Activated CD4-positive, alpha-beta memory T cell treated with anti-CD3 and anti-CD28 coated beads for 36 hours (primary cell): ENCODE results near the gene PLA2G4D. TPM values are rescaled to one million over a fixed set of nuclear protein-coding genes. Genes with fewer than 3 reads are reported as not detected.

Experiments used
- CTCF ChIA-PET: fragments of 350-600 bp; sonication (Branson Sonifier 250); formaldehyde crosslinking; loops from one replicate; lab custom pipeline; 2021; ENCODE audit warnings: antibody characterized with exemption, inconsistent platforms; lab: Charles Lee
- POLR2A ChIA-PET: fragments of 350-600 bp; sonication (Branson Sonifier 250); formaldehyde crosslinking; loops from one replicate; lab custom pipeline; 2021; ENCODE audit warnings: antibody characterized with exemption; lab: Charles Lee
- DNase-seq: peaks from one replicate; pipeline ENCODE4 v3.0.0-alpha.2; 2020
- H3K27ac Mint-ChIP-seq: one replicate; pipeline ENCODE4 v1.8.0; 2021; ENCODE audit warnings: mixed read lengths
- H3K27me3 Mint-ChIP-seq: one replicate; pipeline ENCODE4 v1.8.0; 2021; ENCODE audit warnings: mixed read lengths
- H3K36me3 Mint-ChIP-seq: one replicate; pipeline ENCODE4 v1.8.0; 2021; ENCODE audit warnings: mixed read lengths
- H3K4me1 Mint-ChIP-seq: one replicate; pipeline ENCODE4 v1.8.0; 2021; ENCODE audit warnings: low read depth, mixed read lengths
- H3K4me3 Mint-ChIP-seq: one replicate; pipeline ENCODE4 v1.8.0; 2021; ENCODE audit warnings: mild to moderate bottlenecking, mixed read lengths
- H3K9me3 Mint-ChIP-seq: one replicate; pipeline ENCODE4 v1.8.0; 2021; ENCODE audit warnings: mixed read lengths
- intact Hi-C: fragments of 100-400 bp; cut with micrococcal nuclease; formaldehyde crosslinking; loops from one replicate; pipeline ENCODE4 v1.15.1; 2023
- total RNA-seq, 2 experiments: library from RNA; stranded (reverse); gene quantifications; one replicate each; pipeline ENCODE4 v1.2.3, GENCODE V29; 2021

PLA2G4D gene
- total RNA-seq, 2 experiments from 2014 or later = not detected

DNA sequence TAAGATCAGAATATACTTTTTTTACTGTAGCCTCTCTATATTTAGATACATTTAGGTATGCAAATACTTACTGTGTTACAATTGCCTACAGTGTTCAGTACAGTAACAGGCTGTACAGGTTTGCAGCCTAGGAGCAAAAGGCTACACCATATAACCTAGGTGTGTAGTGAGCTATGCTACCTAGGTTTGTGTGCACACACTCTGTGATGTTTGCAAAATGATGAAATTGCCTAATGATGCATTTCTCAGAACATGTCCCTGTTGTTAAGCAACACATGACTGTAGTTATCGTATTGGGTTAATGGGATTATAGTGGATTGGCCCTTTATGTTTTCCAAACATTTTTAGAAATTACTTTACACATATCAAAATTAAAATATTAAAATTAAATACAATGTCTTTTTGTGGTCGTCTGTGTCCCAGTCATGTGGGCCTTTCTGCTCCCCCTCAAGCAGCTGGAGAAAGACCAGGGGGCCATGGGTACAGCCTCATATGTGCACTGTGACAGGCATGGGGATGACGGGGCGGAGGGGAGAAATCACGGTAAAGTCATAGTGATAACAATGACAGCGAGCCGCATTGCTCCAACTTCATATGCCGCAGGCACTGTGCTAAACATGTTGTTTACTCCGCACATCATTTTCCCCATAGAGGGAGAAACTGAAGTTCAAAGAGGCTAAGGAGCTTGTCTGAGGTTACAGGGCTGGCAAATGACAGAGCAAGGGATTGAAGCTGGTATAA, 46.1 kb downstream of the PLA2G4D start:
- peaks cover 6% of the 10 kb centered on the region for H3K27me3 Mint-ChIP-seq
- intact Hi-C loops = no loop called here

DNA sequence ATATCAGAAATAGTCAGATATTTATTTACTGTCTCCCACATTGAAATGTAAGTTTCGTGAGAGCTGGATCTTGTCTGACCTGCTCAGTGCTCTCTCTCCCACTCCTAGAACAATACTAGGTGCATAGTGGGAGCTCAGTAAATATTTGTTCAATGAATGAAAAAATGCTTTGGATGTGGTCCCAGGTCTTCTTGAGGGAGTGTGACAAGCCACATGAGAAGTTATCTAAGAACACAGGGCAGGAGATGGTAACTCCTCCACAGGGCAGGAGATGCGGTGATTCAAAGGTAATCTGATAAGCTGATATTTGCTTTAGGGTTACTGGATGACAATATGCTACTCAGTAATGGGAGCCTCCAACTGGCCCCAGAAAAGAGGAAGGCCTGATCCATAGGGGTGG, 47.8 kb downstream of the PLA2G4D start:
- Mint-ChIP-seq H3K36me3 (no peaks in the 10 kb centered on the region), H3K4me1 (peaks cover 4% of the 10 kb centered on the region), H3K27ac (no peak overlapping the region), H3K9me3 (no peaks in the 10 kb centered on the region), H3K27me3 (peaks cover 3% of the 10 kb centered on the region), H3K4me3 (no peak overlapping the region)
- CTCF ChIA-PET = interaction anchor here (0.9 kb wide), 1 partner anchor 57 kb away, joined by 5 read pairs; no protein-coding TSS in a partner anchor
- DNase-seq = no peak
- intact Hi-C loops = no loop called here
- POLR2A ChIA-PET = no interaction called here

More for the DNA sequence above, 46.1 kb downstream of the PLA2G4D start:
- ChIA-PET POLR2A (no interaction called here), CTCF (no interaction called here)
- Mint-ChIP-seq H3K4me3 (no peak overlapping the region), H3K36me3 (no peaks in the 10 kb centered on the region), H3K9me3 (no peaks in the 10 kb centered on the region), H3K27ac (no peak overlapping the region), H3K4me1 (peaks cover 4% of the 10 kb centered on the region)
- no peak for DNase-seq

DNA sequence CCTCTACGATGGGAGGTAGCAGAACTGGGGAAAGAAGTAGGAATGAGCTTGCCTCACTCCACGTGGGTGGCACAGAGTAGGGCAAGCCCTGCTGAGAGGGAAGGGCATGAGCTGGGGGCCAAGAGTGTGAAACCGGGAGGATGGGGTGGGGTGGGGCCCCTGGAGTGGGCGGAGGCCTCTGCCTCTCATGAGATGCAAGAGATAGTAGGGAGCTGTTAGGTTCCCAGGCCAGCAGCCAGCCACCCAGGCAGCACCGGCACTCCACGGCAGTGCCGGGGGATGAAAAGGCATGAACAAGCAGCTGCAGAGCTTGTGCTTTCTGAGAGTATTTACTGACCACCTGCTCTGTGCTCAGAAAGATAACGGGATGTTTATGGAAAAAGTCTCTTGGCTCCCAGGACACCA, 49.1 kb downstream of the PLA2G4D start:
- Mint-ChIP-seq H3K36me3 (no peaks in the 10 kb centered on the region), H3K27ac (no peak overlapping the region)
- CTCF ChIA-PET = interaction anchor here (0.8 to 1.3 kb wide), 2 partner anchors 55 to 57 kb away, joined by 3 read pairs; no protein-coding TSS in a partner anchor

DNA sequence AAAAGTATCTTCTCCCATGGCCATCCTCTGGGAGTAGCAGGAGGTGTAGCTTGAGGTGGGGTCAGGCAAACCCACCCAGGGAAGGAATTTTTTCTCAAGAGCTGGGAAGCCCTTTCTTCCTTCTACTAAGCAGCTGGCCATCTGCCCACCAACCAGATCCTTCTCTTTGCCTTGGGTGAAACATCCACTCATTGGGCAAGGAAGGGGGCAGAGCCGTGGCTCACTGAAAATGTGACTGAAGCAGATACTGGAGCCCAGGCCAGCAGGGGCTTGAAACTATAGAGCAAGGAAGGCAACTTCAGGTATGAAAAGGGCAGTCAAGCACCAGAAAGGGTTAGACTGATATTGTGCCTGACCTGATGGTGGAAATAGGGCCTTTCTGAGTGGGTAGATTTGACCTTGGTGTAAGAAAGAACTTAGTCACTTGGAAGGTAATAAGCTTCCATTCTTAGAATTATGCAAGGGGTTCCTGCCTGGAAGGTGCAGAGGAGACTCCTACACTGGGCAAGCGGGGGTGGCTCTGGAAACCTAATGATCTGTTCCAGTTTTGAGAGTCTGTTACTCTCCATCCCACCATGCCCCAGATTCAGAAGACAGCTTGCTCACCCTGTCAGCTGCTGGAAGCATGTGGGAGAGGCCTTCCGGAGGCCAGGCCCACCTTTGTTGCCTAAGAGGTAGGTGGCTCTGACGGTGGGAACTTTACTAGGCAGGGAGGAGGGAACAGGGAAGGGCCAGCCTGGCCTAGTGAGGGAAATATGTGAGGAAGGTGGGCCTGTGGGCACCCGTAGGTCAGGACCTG, 51.6 kb downstream of the PLA2G4D start:
- POLR2A ChIA-PET = no interaction called here
- Mint-ChIP-seq H3K4me3 (no peak overlapping the region), H3K4me1 (peaks cover 4% of the 10 kb centered on the region), H3K27ac (no peak overlapping the region), H3K9me3 (no peaks in the 10 kb centered on the region), H3K27me3 (no peaks in the 10 kb centered on the region), H3K36me3 (no peaks in the 10 kb centered on the region)
- intact Hi-C loops = no loop called here
- CTCF ChIA-PET = interaction anchor here (0.7 kb wide), 1 partner anchor 12 kb away, joined by 3 read pairs; no protein-coding TSS in a partner anchor
- DNase-seq = no peak

More for the DNA sequence above, 49.1 kb downstream of the PLA2G4D start:
- no peaks in the 10 kb centered on the region for H3K9me3 Mint-ChIP-seq
- POLR2A ChIA-PET = no interaction called here
- H3K4me1 Mint-ChIP-seq = peaks cover 4% of the 10 kb centered on the region
- no peak for DNase-seq
- H3K27me3 Mint-ChIP-seq = peaks cover 3% of the 10 kb centered on the region
- no peak overlapping the region for H3K4me3 Mint-ChIP-seq
- intact Hi-C loops = no loop called here

GRCh38 chr15:42038401-42038800, 56.0 kb downstream of the PLA2G4D start:
- no peak overlapping the region for H3K4me3 Mint-ChIP-seq
- H3K27me3 Mint-ChIP-seq = no peaks in the 10 kb centered on the region
- ChIA-PET POLR2A (no interaction called here), CTCF (no interaction called here)
- no peak for DNase-seq
- H3K36me3 Mint-ChIP-seq = no peaks in the 10 kb centered on the region
- intact Hi-C loops = no loop called here
- no peak overlapping the region for H3K27ac Mint-ChIP-seq
- H3K4me1 Mint-ChIP-seq = peaks cover 10% of the 10 kb centered on the region
- no peaks in the 10 kb centered on the region for H3K9me3 Mint-ChIP-seq

- intact Hi-C loops = no loop called here
- ChIA-PET POLR2A (no interaction called here), CTCF (interaction anchor here (0.8 kb wide), 1 partner anchor 48 kb away, joined by 3 read pairs; no protein-coding TSS in a partner anchor)
- no peaks in the 10 kb centered on the region for H3K36me3 Mint-ChIP-seq
- DNase-seq = no peak
- H3K9me3 Mint-ChIP-seq = no peaks in the 10 kb centered on the region
- no peak overlapping the region for H3K4me3 Mint-ChIP-seq
- peaks cover 14% of the 10 kb centered on the region for H3K4me1 Mint-ChIP-seq
- no peak overlapping the region for H3K27ac Mint-ChIP-seq
- H3K27me3 Mint-ChIP-seq = no peaks in the 10 kb centered on the region
Observed at GRCh38 chr15:42037656-42038055, 56.7 kb downstream of the PLA2G4D start.

DNA sequence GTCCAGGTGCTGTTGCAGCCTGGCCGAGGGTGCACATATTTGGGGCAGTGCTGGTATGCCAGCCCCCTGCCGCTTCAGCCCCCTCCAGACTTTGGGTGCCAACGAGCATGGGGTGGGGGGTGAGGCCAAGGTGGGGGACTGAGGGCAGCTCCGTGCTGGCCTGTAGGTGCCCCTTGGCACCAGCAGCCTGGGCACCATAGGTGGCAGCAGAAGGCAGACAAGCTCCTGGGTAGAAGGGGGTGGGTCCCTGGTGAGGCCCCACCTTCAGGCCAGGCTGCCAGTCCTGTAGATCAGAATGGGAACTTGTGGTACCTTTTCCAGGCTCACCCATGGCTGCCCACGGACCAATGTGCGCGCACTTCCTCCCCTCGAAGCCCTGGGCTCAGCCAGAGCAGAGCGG, 57.4 kb downstream of the PLA2G4D start:
- Mint-ChIP-seq H3K4me1 (peaks cover 14% of the 10 kb centered on the region), H3K36me3 (no peaks in the 10 kb centered on the region), H3K4me3 (no peak overlapping the region), H3K27ac (no peak overlapping the region), H3K27me3 (no peaks in the 10 kb centered on the region), H3K9me3 (peaks cover under 1% of the 10 kb centered on the region)
- no peak for DNase-seq
- ChIA-PET POLR2A (no interaction called here), CTCF (interaction anchor here (0.8 kb wide), 1 partner anchor 47 kb away, joined by 3 read pairs; no protein-coding TSS in a partner anchor)
- intact Hi-C loops = no loop called here

GRCh38 chr15:42036112-42036905, 58.1 kb downstream of the PLA2G4D start:
- DNase-seq = no peak
- no peak overlapping the region for H3K27ac Mint-ChIP-seq
- no peaks in the 10 kb centered on the region for H3K27me3 Mint-ChIP-seq
- ChIA-PET POLR2A (interaction anchor here (0.5 kb wide), 1 partner anchor 486 kb away, joined by 3 read pairs; no protein-coding TSS in a partner anchor), CTCF (interaction anchor here (1.2 kb wide), 1 partner anchor 48 kb away, joined by 6 read pairs; no protein-coding TSS in a partner anchor)
- H3K9me3 Mint-ChIP-seq = peaks cover 4% of the 10 kb centered on the region
- H3K4me1 Mint-ChIP-seq = peaks cover 14% of the 10 kb centered on the region
- H3K4me3 Mint-ChIP-seq = no peak overlapping the region
- intact Hi-C loops = no loop called here
- no peaks in the 10 kb centered on the region for H3K36me3 Mint-ChIP-seq

- DNase-seq = peak; percentile 49
- intact Hi-C loops = no loop called here
- H3K9me3 Mint-ChIP-seq = peaks cover 4% of the 10 kb centered on the region
- POLR2A ChIA-PET = no interaction called here
- H3K36me3 Mint-ChIP-seq = no peaks in the 10 kb centered on the region
- no peak overlapping the region for H3K27ac Mint-ChIP-seq
- H3K4me3 Mint-ChIP-seq = no peak overlapping the region
- H3K4me1 Mint-ChIP-seq = peaks cover 14% of the 10 kb centered on the region
- H3K27me3 Mint-ChIP-seq = no peaks in the 10 kb centered on the region
- CTCF ChIA-PET = interaction anchor here (1.2 kb wide), 1 partner anchor 49 kb away, joined by 6 read pairs; no protein-coding TSS in a partner anchor
Observed at GRCh38 chr15:42035435-42035761, 59.0 kb downstream of the PLA2G4D start.

GRCh38 chr15:42034628-42035434, 59.5 kb downstream of the PLA2G4D start:
- POLR2A ChIA-PET = no interaction called here
- H3K27me3 Mint-ChIP-seq = no peaks in the 10 kb centered on the region
- H3K4me3 Mint-ChIP-seq = no peak overlapping the region

GRCh38 chr15:42033214-42033873, 61.0 kb downstream of the PLA2G4D start:
- Mint-ChIP-seq H3K4me3 (no peak overlapping the region), H3K27ac (no peak overlapping the region), H3K27me3 (no peaks in the 10 kb centered on the region), H3K9me3 (peaks cover 4% of the 10 kb centered on the region), H3K4me1 (peaks cover 14% of the 10 kb centered on the region), H3K36me3 (no peaks in the 10 kb centered on the region)
- peak; percentile 19 for DNase-seq
- POLR2A ChIA-PET = no interaction called here
- intact Hi-C loops = no loop called here
- CTCF ChIA-PET = no interaction called here

More at GRCh38 chr15:42034628-42035434, 59.5 kb downstream of the PLA2G4D start:
- Mint-ChIP-seq H3K9me3 (peaks cover 4% of the 10 kb centered on the region), H3K36me3 (no peaks in the 10 kb centered on the region), H3K4me1 (peaks cover 14% of the 10 kb centered on the region), H3K27ac (no peak overlapping the region)
- intact Hi-C loops = no loop called here
- CTCF ChIA-PET = no interaction called here
- DNase-seq = no peak
